Measurements from ENCODE around the gene MMP20. TPM values are rescaled to one million over a fixed set of nuclear protein-coding genes. Genes with fewer than 3 reads are reported as not detected.

Gene MMP20
- total and polyA plus RNA-seq, 2 donors (not counting 3 experiments of a cell fraction or from before 2014, with no cell fraction given) = not detected

- peaks cover 0 to 2% of the 10 kb centered on the region in 2 experiments for H3K27me3 ChIP-seq (ENCODE audit: control insufficient read depth in 2 of 2, insufficient read depth in 2 of 2, low read length in 2 of 2)
- H3K36me3 ChIP-seq (ENCODE audit: control insufficient read depth in 2 of 2, extremely low read depth in 1 of 2, insufficient read depth in 2 of 2, low read length in 2 of 2) = no peaks in the 10 kb centered on the region
- no peak for TF ChIP-seq FOS (IDR thresholded peaks at IDR 0.05; ENCODE audit: borderline replicate concordance, insufficient read depth, low read length)
- TF ChIP-seq MYC (IDR thresholded peaks at IDR 0.05; ENCODE audit: low read depth, low read length) = no peak
- no peak for TF ChIP-seq JUN (IDR thresholded peaks at IDR 0.05; ENCODE audit: borderline replicate concordance, insufficient read depth, insufficient read length, low read depth)
- no peak for TF ChIP-seq CTCF (IDR thresholded peaks at IDR 0.05; ENCODE audit: extremely low read depth in 1 of 2, insufficient read depth in 1 of 2, low read depth in 1 of 2, low read length in 2 of 2)
- TF ChIP-seq MAX (IDR thresholded peaks at IDR 0.05; ENCODE audit: insufficient read depth, insufficient read length) = no peak
- no peak for TF ChIP-seq EZH2 (IDR thresholded peaks at IDR 0.05; ENCODE audit: borderline replicate concordance, low read depth, low read length, severe bottlenecking)
- no peak for TF ChIP-seq GATA2 (IDR thresholded peaks at IDR 0.05; ENCODE audit: insufficient read depth, insufficient read length, low read depth, low read length)
- TF ChIP-seq POLR2A (IDR thresholded peaks at IDR 0.05; ENCODE audit: low read depth, low read length) = no peak
- TF ChIP-seq POLR2AphosphoS5 (IDR thresholded peaks at IDR 0.05; ENCODE audit: insufficient read depth, low read depth, low read length) = no peak
- no peak overlapping the region for H2AFZ ChIP-seq (ENCODE audit: low read depth, low read length)
- POLR2A ChIA-PET = no interaction called here
- H3K9ac ChIP-seq (replicated peaks; ENCODE audit: extremely low read depth, insufficient read depth, low read length) = no peak overlapping the region
- CTCF ChIA-PET = no interaction called here
- BruUV-seq (replicated peaks) = no TSS peak
- no peaks in the 10 kb centered on the region for H3K9me3 ChIP-seq (replicated peaks; ENCODE audit: control insufficient read depth, insufficient read depth, low read length)
- H3K4me2 ChIP-seq (ENCODE audit: insufficient read depth, low read length) = no peak overlapping the region
- FAIRE-seq (no peak), DNase-seq (ENCODE audit: low read depth, low spot score) (no peak)
- H3K79me2 ChIP-seq (ENCODE audit: control insufficient read depth, insufficient read depth, low read length) = no peaks in the 10 kb centered on the region
- intact Hi-C loops (cut with micrococcal nuclease) = no loop called here
- dilution Hi-C loops (cut with MboI; ENCODE audit: extremely low pct_ligation_motif_present, low sequenced_read_pairs) = no loop called here
- no peak overlapping the region for H3K27ac ChIP-seq (ENCODE audit: insufficient read depth, low read depth, low read length)
- H3K9me1 ChIP-seq (replicated peaks; ENCODE audit: control insufficient read depth, extremely low read depth, insufficient read depth, low read length) = no peaks in the 10 kb centered on the region
- no peak overlapping the region for H3K4me3 ChIP-seq (replicated peaks in 1 of 3; ENCODE audit: insufficient read depth in 1 of 3, low read depth in 1 of 3, low read length in 3 of 3)
- no peaks in the 10 kb centered on the region for H4K20me1 ChIP-seq (replicated peaks; ENCODE audit: control insufficient read depth, extremely low read depth, insufficient read depth, low read length)
- peaks cover 9% of the 10 kb centered on the region for H3K4me1 ChIP-seq (ENCODE audit: control insufficient read depth, extremely low read depth, insufficient read depth, low read length)
Measured at GRCh38 chr11:102626676-102627075, 1.5 kb upstream of the MMP20 start.

Data from endothelial cell of umbilical vein (primary cell).